Tibial nerve (tissue), 4 donors: ENCODE data around the gene ATP2A3. TPM values are rescaled to one million over a fixed set of nuclear protein-coding genes. Genes with fewer than 3 reads are reported as not detected.

Experiments
- DNase-seq, 2 donors: peaks; one replicate each; pipeline ENCODE4 v3.0.0-alpha.2; 2019; ENCODE audit warnings: low spot score in 2 of 2
- H3K27ac ChIP-seq, 4 donors: fragments of 200-600 bp; sonication (generic) in 3 of 4; one replicate each; pipeline ENCODE4 v1.5.1; 2017 to 2019; ENCODE audit warnings: mild to moderate bottlenecking in 1 of 4
- H3K27me3 ChIP-seq, 2 donors: fragments of 200-600 bp; sonication (generic) in 1 of 2; one replicate each; pipeline versions ENCODE4 v1.5.1 to v1.6.0; 2017 to 2019
- H3K36me3 ChIP-seq, 3 donors: fragments of 200-600 bp; sonication (generic); one replicate each; pipeline ENCODE4 v1.5.1; 2018 to 2019
- H3K4me1 ChIP-seq, 4 donors: fragments of 200-600 bp; sonication (generic) in 3 of 4; one replicate each; pipeline ENCODE4 v1.5.1; 2017 to 2019
- H3K4me3 ChIP-seq, 4 donors: fragments of 200-600 bp; sonication (generic) in 3 of 4; one replicate each; pipeline ENCODE4 v1.5.1; 2017 to 2019; ENCODE audit warnings: mild to moderate bottlenecking in 1 of 4, moderate library complexity in 1 of 4
- H3K9me3 ChIP-seq, 4 donors: fragments of 200-600 bp; sonication (generic) in 3 of 4; one replicate each; pipeline ENCODE4 v1.5.1; 2017 to 2019
- CTCF ChIP-seq, 5 experiments: fragments of 200-600 bp in 3 of 5; fragments of 450-650 bp in 2 of 5; sonication (generic) in 3 of 5; IDR thresholded peaks; one replicate each; pipeline ENCODE4 v1.5.1; 2016 to 2019; ENCODE audit warnings: antibody characterized with exemption in 5 of 5, mild to moderate bottlenecking in 3 of 5, moderate library complexity in 2 of 5
- EP300 ChIP-seq, 2 donors: sonication (generic); formaldehyde crosslinking; IDR thresholded peaks; one replicate each; pipeline ENCODE4 v1.6.1; 2017; ENCODE audit warnings: antibody characterized with exemption in 2 of 2, mild to moderate bottlenecking in 1 of 2
- POLR2A ChIP-seq, 2 donors: fragments of 450-650 bp; IDR thresholded peaks; one replicate each; pipeline ENCODE4 v1.6.1; 2017; ENCODE audit warnings: antibody characterized with exemption in 2 of 2, mild to moderate bottlenecking in 2 of 2, moderate library complexity in 2 of 2
- WGBS, 2 donors: methylation state at CpG; one replicate each; pipeline ENCODE4 v1.1.5; 2018; 5-methylcytosine and 5-hydroxymethylcytosine counted together
- total RNA-seq, 4 donors: library from RNA; depleted of rRNA; stranded (reverse); fragments of >200 nt; gene quantifications; one replicate each; pipeline ENCODE4 v1.1.0, GENCODE V29; 2016

Gene ATP2A3
- total RNA-seq, 4 donors from 2014 or later = 5.9 to 12.9 (median 9.1) TPM

- H3K27ac ChIP-seq = no peak overlapping the region
- peaks cover 0 to under 1% (median 0%) of the 10 kb centered on the region in 4 donors for H3K9me3 ChIP-seq
- peaks cover 0 to 36% of the 10 kb centered on the region in 2 donors for H3K27me3 ChIP-seq
- no peak overlapping the region for H3K4me3 ChIP-seq
- H3K4me1 ChIP-seq = peaks cover 0 to 14% (median 3%) of the 10 kb centered on the region in 4 donors
- no peak for DNase-seq
- TF ChIP-seq EP300 (IDR thresholded peaks at IDR 0.05) (no peak), POLR2A (IDR thresholded peaks at IDR 0.05) (no peak), CTCF (IDR thresholded peaks at IDR 0.05) (no peak)
- no peaks in the 10 kb centered on the region for H3K36me3 ChIP-seq
- 76 to 88% methylated on average over 18 of the region's 18 CpGs for WGBS, 2 donors
These were observed 4.8 kb upstream of the ATP2A3 start for GRCh38 chr17:3968886-3969524.

DNA sequence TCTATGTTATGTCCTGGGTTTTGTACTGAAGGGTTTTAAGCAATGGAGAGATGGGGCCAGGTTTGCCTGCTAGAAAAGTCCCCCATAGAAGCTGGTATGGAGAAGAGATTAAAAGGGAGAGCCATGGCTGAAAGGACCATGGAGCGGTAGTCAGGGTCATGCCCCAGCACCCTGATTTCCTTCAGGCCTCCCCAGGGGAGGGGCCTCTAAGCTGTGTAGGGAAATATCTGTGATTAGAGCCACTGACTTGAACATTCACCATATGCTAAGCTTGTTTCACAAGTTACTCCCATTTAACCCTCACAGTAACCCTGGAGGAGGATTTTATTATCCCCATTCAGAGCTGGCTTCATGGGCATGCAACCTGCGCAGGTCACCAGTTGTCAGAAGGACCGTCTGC lies 3.8 kb upstream of the ATP2A3 start:
- Histone ChIP-seq H3K27me3 (peaks cover 0 to 40% of the 10 kb centered on the region in 2 donors), H3K27ac (no peak overlapping the region), H3K4me3 (no peak overlapping the region), H3K36me3 (no peaks in the 10 kb centered on the region), H3K9me3 (no peaks in the 10 kb centered on the region), H3K4me1 (peaks cover 0 to 22% (median 4%) of the 10 kb centered on the region in 4 donors)
- TF ChIP-seq POLR2A (IDR thresholded peaks at IDR 0.05) (no peak), EP300 (IDR thresholded peaks at IDR 0.05) (no peak), CTCF (IDR thresholded peaks at IDR 0.05) (no peak)
- no peak for DNase-seq
- 84 to 88% methylated on average over 3 of the region's 3 CpGs for WGBS, 2 donors

DNA sequence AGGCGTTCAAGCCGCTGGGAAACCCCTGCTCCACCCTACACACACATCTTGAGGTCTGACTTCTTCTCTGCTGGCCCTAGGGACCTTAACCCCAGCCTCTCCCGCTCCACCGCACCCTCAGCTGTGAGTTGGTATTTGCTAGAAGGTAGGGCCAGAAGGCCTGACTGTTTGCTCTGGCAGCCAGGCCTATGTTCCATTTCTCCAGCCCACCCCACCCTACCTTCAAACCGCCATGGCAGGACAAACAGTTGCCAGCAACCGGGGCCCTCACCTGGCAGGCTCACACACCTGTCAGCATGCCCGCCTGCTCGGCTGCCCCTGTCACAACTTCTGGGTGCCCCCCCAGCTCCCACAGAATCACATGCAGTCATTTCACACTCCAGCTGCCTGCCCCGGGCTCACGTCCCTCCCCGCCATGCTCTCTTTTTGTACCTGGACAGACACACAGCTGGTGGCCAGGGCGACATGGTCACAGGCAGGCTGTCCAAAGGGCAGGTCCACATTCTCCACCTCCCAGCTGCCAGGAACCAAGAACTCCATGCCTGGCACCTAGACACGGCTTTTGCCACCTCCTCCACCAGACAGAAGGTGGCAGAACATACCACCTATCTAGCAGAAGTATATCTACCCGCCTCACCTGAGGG lies 2.6 kb upstream of the ATP2A3 start:
- DNase-seq = no peak
- H3K4me3 ChIP-seq = no peak overlapping the region
- H3K9me3 ChIP-seq = no peaks in the 10 kb centered on the region
- TF ChIP-seq CTCF (IDR thresholded peaks at IDR 0.05) (no peak), EP300 (IDR thresholded peaks at IDR 0.05) (no peak), POLR2A (IDR thresholded peaks at IDR 0.05) (no peak)
- peaks cover 0 to 26% (median 8%) of the 10 kb centered on the region in 4 donors for H3K4me1 ChIP-seq
- H3K27me3 ChIP-seq = peaks cover 0 to 51% of the 10 kb centered on the region in 2 donors
- 79% methylated on average over 14 of the region's 14 CpGs for WGBS, 2 donors
- H3K27ac ChIP-seq = peak overlapping the region in 1 of 4 donors; percentile 4
- no peaks in the 10 kb centered on the region for H3K36me3 ChIP-seq

- TF ChIP-seq CTCF (IDR thresholded peaks at IDR 0.05) (no peak), POLR2A (IDR thresholded peaks at IDR 0.05) (no peak), EP300 (IDR thresholded peaks at IDR 0.05) (no peak)
- H3K27ac ChIP-seq = peak overlapping the region in 1 of 4 donors; percentile 80
- H3K4me1 ChIP-seq = peaks cover 0 to 31% (median 13%) of the 10 kb centered on the region in 4 donors
- H3K9me3 ChIP-seq = no peaks in the 10 kb centered on the region
- WGBS, 2 donors = 16 to 18% methylated on average over 16 to 17 of the region's 17 CpGs
- peak; percentile 31 for DNase-seq
- no peaks in the 10 kb centered on the region for H3K36me3 ChIP-seq
- peaks cover 0 to 61% of the 10 kb centered on the region in 2 donors for H3K27me3 ChIP-seq
- H3K4me3 ChIP-seq = peak overlapping the region; percentile 3 to 63 (median 40)
These were observed 1.0 kb upstream of the ATP2A3 start for GRCh38 chr17:3965118-3965800.
